Activated CD4-positive, alpha-beta T cell treated with anti-CD3 and anti-CD28 coated beads, Interleukin-2, amount 10 ng/mL, durations not matched to agents 24 days and 14 days (primary cell): ENCODE data around the gene SPTSSA. TPM values are rescaled to one million over a fixed set of nuclear protein-coding genes. Genes with fewer than 3 reads are reported as not detected.
"Not testable (repeated sequence)": the region's sequence is repeated elsewhere in the genome, so short reads cannot be mapped to it uniquely, and the experiment has no call there.

Experiments
- DNase-seq: peaks from one replicate; pipeline ENCODE4 v3.0.0; 2022
- H3K27ac Mint-ChIP-seq: one replicate; pipeline ENCODE4 v1.8.0; 2022; ENCODE audit warnings: mild to moderate bottlenecking, mixed read lengths
- H3K27me3 Mint-ChIP-seq: one replicate; pipeline ENCODE4 v1.8.0; 2022; ENCODE audit warnings: mixed read lengths
- H3K36me3 Mint-ChIP-seq: one replicate; pipeline ENCODE4 v1.8.0; 2022; ENCODE audit warnings: low read depth, mild to moderate bottlenecking, mixed read lengths
- H3K4me1 Mint-ChIP-seq: one replicate; pipeline ENCODE4 v1.8.0; 2021; ENCODE audit warnings: mixed read lengths
- H3K4me3 Mint-ChIP-seq: one replicate; pipeline ENCODE4 v1.8.0; 2022; ENCODE audit warnings: mild to moderate bottlenecking, moderate library complexity, mixed read lengths
- H3K9me3 Mint-ChIP-seq: one replicate; pipeline ENCODE4 v1.8.0; 2021; ENCODE audit warnings: mixed read lengths
- intact Hi-C: fragments of 100-400 bp; cut with micrococcal nuclease; formaldehyde crosslinking; loops from one replicate; pipeline ENCODE4 v1.15.1; 2023
- total RNA-seq: library from RNA; stranded (reverse); gene quantifications from 2 replicates; pipeline ENCODE4 v1.2.3, GENCODE V29; 2022

Gene SPTSSA
- total RNA-seq, 1 donor from 2014 or later = 21.2 TPM

DNA sequence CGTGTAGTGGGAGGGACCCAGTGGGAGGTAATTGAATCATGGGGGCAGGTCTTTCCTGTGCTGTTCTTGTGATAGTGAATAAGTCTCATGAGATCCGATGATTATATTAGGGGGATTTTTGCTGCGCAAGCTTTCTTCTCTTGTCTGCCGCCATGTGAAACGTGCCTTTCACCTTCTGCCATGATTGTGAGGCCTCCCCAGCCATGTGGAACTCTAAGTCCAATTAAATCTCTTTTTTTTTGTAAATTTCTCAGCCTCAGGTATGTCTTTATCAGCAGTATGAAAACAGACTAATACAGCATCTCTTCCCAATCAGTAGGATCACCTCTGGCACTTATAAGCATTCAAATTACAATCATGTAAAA, 34.0 kb downstream of the SPTSSA start:
- H3K27me3 Mint-ChIP-seq, DNase-seq, intact Hi-C loops, H3K4me1 Mint-ChIP-seq, H3K27ac Mint-ChIP-seq, H3K4me3 Mint-ChIP-seq, H3K9me3 Mint-ChIP-seq, H3K36me3 Mint-ChIP-seq: not testable (repeated sequence)

DNA sequence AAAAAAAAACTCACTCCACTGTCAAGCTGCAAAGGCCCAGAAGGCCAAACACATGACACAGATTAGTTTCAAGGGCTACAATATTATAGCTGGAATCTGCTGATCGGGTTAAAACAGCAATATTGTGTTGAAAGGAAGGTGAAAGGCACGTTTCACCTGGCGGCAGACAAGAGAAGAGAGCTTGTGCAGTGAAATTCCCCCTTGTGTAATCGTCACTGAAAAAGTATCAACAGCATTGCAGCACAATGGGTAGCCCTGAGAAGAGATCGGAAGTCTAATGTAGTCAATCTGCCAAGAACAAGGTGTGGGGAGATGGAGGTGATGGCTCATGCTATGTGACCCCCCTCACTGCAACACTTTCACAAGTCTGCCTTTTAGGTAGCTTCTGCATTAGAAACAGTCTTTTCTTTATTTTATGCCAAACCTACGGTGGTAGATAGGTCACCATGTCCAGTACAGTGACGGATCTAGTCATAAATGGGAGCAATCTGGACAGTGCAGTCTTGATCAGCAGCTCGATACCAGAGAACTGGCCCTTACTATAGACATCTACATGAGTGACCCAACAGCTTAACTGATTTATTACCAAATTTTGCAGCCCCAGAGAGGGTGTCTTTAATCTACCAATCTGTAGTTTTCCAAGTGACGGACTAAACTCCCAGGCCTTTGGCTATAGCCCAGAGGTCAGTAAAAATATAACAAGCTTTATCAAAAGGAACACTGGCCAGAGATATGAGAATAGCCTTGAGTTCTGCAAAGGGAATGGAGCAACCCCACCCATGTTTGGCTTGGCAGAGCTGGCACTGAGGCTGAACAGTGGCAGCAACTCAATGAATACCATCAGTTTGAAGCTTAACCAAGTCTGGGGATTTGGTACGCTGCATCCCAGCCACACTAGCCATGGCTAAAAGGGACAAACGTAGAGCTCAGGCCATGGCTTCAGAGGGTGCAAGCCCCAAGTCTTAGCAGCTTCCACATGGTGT, 35.4 kb downstream of the SPTSSA start:
- no peak for DNase-seq
- intact Hi-C loops = no loop called here
- H3K9me3 Mint-ChIP-seq = no peaks in the 10 kb centered on the region
- peaks cover under 1% of the 10 kb centered on the region for H3K36me3 Mint-ChIP-seq
- H3K4me1 Mint-ChIP-seq = no peaks in the 10 kb centered on the region
- no peak overlapping the region for H3K4me3 Mint-ChIP-seq
- H3K27ac Mint-ChIP-seq = no peak overlapping the region
- no peaks in the 10 kb centered on the region for H3K27me3 Mint-ChIP-seq

DNA sequence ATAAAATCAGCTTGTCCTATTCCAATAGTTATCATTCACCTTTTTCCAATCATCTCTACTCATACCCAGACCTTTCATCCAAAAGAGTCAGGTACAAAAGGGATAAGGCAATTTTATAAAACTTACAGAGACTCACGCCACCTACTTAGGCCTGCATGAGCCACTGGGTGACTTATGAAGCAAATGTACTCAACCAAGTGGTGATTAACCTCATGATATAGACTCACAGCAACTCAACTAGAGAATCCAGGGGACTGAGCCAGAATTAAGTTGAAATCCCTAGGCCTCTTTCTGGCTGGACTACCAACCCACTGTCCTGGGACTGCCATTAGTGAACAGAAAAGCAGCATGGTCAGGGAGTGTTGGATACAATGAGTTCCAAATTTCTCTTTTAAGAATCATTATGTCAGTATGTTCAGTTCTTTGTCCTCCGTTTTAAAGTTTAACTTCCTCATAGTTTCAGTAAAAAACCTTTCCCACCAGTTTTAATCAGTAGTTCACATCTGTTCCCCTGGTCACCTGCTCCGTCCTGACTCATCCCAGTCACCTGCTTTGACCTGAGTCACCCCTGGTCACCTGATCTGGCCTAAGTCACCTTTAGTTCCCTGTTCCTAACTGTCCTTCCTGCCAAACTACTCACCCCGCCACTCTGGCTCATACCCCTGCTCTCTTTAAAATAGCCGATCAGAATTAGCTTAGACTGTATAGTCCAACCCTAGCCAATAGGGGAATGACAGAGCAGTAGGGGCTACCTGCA, 36.8 kb downstream of the SPTSSA start:
- Mint-ChIP-seq H3K4me1 (no peaks in the 10 kb centered on the region), H3K27ac (no peak overlapping the region), H3K27me3 (no peaks in the 10 kb centered on the region), H3K36me3 (no peaks in the 10 kb centered on the region), H3K4me3 (no peak overlapping the region), H3K9me3 (no peaks in the 10 kb centered on the region)
- no peak for DNase-seq
- intact Hi-C loops = no loop called here

DNA sequence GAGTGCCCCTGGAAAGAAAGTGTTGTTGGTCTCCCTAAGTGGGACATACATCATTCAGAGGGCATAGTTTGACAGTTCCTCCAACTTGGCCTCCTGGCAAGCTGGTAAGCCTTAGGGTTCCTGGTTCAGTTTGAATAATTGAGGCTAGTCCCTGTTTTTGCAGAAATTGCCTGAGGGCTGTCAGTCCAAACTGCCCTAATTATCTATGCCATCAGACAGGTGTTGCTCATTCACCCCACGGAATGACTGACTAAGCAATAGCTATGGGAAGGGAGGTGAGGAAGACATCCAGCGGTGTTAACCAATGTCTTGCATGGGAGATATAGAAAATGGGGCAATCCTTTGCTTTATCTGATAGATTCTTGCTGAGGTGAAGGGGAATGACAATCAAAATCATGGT, 37.6 kb downstream of the SPTSSA start:
- H3K4me1 Mint-ChIP-seq = no peaks in the 10 kb centered on the region
- intact Hi-C loops = no loop called here
- H3K27me3 Mint-ChIP-seq = no peaks in the 10 kb centered on the region
- H3K9me3 Mint-ChIP-seq = no peaks in the 10 kb centered on the region
- H3K4me3 Mint-ChIP-seq = no peak overlapping the region
- no peak for DNase-seq
- no peak overlapping the region for H3K27ac Mint-ChIP-seq
- H3K36me3 Mint-ChIP-seq = no peaks in the 10 kb centered on the region

DNA sequence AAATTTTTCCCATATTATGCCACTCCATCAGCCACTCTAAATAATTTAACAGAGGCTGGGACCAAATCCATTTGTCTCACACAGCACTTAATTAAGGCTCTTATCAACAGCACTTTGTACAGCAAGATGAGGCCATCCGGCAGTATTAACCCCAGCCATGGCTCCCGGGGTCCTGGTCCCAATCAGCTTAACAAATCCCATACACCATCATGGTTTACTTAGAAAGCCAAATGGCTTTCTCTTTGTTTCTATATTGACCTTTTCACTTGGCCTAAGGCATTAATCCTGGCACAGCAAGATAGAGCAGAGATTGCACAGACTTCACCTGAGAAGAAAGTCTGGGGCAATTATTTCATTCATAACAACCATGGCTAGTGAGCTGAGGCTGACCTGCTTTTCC, 38.6 kb downstream of the SPTSSA start:
- Mint-ChIP-seq H3K36me3 (no peaks in the 10 kb centered on the region), H3K4me3 (no peak overlapping the region), H3K27me3 (no peaks in the 10 kb centered on the region), H3K27ac (no peak overlapping the region), H3K4me1 (no peaks in the 10 kb centered on the region), H3K9me3 (no peaks in the 10 kb centered on the region)
- intact Hi-C loops = no loop called here
- no peak for DNase-seq

DNA sequence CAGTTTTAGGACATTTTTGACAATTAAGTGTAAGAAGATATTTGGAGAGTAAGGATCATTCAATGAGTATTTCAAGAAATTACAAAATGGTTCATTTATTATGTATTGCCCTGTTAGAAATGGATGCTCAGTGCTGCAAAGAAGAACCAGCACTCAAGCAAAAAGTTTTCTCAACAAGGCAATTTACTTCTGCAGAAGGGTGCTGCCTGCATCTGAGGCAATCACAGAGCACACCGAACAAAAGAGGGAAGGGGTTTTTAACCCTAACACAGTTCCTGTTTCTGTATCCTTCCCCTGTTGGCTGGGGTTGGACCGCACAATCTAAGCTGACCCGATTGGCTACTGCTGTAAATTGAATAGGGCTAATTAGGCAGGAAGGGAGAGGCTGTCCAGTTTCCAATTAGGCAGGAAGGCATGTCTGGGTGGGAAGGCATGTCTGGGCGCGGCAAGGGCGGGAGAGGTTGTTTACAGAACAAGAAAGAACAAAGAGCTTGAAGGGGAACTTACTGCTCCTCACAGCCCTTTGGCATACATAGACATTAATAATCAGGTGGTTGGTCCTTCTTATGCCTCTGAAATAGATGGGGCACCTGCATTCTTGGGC, 41.4 kb downstream of the SPTSSA start:
- H3K4me3 Mint-ChIP-seq = no peak overlapping the region
- H3K9me3 Mint-ChIP-seq = no peaks in the 10 kb centered on the region
- H3K27ac Mint-ChIP-seq = no peak overlapping the region
- H3K36me3 Mint-ChIP-seq = no peaks in the 10 kb centered on the region
- DNase-seq = no peak
- H3K27me3 Mint-ChIP-seq = peaks cover 4% of the 10 kb centered on the region
- intact Hi-C loops = no loop called here
- H3K4me1 Mint-ChIP-seq = no peaks in the 10 kb centered on the region

DNA sequence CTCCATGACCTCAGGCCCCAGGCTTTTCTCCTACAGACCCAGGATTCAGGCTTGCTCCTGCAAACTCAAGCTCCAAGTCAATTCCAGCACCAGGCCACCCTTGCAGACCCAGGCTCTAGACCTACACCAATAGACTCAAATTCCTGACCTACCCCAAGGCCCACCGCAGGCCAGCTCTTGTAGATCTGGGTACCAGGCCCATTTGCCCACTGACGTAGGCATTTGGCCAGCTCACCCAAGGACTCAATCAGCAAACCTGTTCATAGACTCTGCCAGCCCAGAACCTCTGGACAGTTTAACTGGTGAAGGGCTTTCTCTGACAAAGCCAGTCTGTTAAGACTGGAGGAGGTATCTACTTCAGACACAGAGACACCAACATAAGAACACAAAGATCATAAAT, 52.3 kb downstream of the SPTSSA start:
- H3K36me3 Mint-ChIP-seq = no peaks in the 10 kb centered on the region
- H3K4me3 Mint-ChIP-seq = no peak overlapping the region
- peaks cover 8% of the 10 kb centered on the region for H3K9me3 Mint-ChIP-seq
- intact Hi-C loops = no loop called here
- no peaks in the 10 kb centered on the region for H3K4me1 Mint-ChIP-seq
- H3K27me3 Mint-ChIP-seq = peaks cover 3% of the 10 kb centered on the region
- no peak for DNase-seq
- H3K27ac Mint-ChIP-seq = no peak overlapping the region

DNA sequence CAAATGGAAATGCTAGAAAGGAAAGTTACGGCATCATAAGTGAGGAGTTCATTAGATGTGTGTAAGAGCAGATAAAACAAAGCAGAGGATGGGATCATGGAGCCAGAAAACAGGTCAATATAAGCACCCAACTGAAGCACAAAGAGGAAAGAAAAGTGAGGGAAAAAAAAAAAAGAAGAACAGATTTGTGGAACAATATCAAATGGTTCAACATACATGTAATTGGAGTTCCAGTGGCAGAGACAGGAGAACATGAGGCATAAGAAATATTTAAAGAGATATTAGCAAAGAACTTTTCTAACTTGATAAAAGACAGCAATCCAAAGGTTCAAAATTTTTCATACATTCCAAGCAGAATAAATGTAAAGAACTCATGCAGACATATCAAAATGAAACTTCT, 54.1 kb downstream of the SPTSSA start:
- intact Hi-C loops = no loop called here
- H3K27me3 Mint-ChIP-seq = peaks cover 5% of the 10 kb centered on the region
- H3K9me3 Mint-ChIP-seq = peaks cover 8% of the 10 kb centered on the region
- no peaks in the 10 kb centered on the region for H3K4me1 Mint-ChIP-seq
- no peak overlapping the region for H3K4me3 Mint-ChIP-seq
- no peak overlapping the region for H3K27ac Mint-ChIP-seq
- no peaks in the 10 kb centered on the region for H3K36me3 Mint-ChIP-seq
- DNase-seq = no peak

DNA sequence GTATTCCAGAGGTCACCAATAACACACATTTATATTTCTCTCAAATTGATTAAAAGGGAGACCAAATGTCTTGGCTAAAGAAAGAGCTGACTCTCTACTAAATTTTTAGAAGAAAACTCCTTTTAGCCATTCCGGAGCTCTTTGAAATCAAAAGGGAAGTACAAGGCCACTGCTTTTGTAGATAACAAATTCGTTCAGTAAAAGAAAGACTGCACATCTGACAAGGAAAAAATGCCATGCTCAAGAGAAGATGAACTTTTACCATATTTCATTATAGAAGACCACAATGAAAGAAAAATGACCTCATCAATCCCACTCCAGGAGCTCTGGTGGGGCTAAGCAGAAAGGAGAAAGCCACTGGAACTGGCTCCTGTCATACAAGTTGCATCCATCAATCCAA, 57.6 kb downstream of the SPTSSA start:
- intact Hi-C loops = no loop called here
- no peak overlapping the region for H3K27ac Mint-ChIP-seq
- no peak overlapping the region for H3K4me3 Mint-ChIP-seq
- no peaks in the 10 kb centered on the region for H3K36me3 Mint-ChIP-seq
- no peaks in the 10 kb centered on the region for H3K4me1 Mint-ChIP-seq
- H3K9me3 Mint-ChIP-seq = peaks cover 3% of the 10 kb centered on the region
- DNase-seq = no peak
- peaks cover 5% of the 10 kb centered on the region for H3K27me3 Mint-ChIP-seq

DNA sequence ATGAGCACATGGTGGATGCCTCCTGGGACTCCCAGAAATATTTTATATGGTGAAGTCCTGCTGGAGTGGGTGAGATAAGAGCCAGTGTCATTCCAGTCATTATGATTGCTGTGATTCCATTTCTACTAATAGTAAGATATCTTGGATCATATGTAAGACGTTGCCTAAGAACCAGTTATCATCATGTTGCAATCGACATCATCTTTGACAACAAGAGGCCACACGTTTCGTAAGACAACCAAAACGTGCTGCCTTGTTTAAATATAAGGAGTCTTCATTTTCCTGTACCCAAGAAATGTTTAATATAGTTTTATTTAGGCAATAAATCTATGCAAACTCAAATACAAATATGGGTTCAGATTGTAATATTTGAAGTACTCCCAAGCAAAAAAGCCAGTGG, 58.4 kb downstream of the SPTSSA start:
- no peak for DNase-seq
- Mint-ChIP-seq H3K4me1 (no peaks in the 10 kb centered on the region), H3K36me3 (no peaks in the 10 kb centered on the region), H3K27ac (no peak overlapping the region), H3K4me3 (no peak overlapping the region), H3K9me3 (peaks cover 3% of the 10 kb centered on the region), H3K27me3 (peaks cover 5% of the 10 kb centered on the region)
- intact Hi-C loops = no loop called here

DNA sequence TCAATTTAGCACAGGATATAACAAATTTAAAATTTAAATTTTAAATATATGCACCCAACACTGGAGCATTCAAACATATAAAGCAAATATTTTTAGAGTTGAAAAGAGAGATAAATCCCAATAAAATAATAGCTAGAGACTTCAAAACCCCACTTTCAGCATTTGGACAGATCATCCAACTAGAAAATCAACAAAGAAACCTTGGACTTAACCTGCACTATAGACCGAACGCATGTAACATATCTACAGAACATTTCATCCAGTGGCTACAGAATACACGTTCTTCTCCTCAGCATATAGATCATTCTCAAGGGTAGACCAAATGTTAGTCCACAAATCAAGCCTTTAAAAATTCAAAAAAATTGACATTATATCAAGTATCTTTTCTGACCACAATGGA, 64.0 kb downstream of the SPTSSA start:
- intact Hi-C loops = no loop called here
- no peaks in the 10 kb centered on the region for H3K4me1 Mint-ChIP-seq
- H3K9me3 Mint-ChIP-seq = no peaks in the 10 kb centered on the region
- no peak overlapping the region for H3K4me3 Mint-ChIP-seq
- no peak overlapping the region for H3K27ac Mint-ChIP-seq
- no peak for DNase-seq
- H3K36me3 Mint-ChIP-seq = no peaks in the 10 kb centered on the region
- H3K27me3 Mint-ChIP-seq = no peaks in the 10 kb centered on the region

DNA sequence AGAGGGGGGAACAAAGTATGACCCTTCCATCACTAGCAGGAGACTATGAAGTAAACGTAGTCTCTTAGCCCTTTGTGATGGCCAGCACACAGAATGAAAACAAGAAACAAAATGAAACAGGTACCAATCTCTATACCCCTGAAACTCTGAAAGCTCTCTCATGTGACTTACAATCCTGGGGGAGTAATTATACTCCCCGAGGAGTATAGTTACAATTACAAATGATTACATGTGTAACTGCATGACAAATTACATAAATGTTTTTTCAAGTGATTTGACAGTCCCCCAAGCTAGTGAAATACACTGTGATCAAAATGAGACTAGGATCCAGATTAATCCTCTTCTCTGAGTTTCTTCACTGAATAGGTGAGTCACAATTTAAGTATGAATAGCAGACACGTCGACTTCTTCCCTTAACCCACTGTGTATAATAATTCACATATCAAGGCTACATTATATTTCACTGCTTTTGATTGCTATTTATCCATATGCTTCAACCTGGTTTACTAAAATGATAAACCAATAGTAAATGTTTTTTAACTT, 74.0 kb downstream of the SPTSSA start:
- Mint-ChIP-seq H3K36me3 (no peaks in the 10 kb centered on the region), H3K4me3 (no peak overlapping the region), H3K4me1 (no peaks in the 10 kb centered on the region)

DNA sequence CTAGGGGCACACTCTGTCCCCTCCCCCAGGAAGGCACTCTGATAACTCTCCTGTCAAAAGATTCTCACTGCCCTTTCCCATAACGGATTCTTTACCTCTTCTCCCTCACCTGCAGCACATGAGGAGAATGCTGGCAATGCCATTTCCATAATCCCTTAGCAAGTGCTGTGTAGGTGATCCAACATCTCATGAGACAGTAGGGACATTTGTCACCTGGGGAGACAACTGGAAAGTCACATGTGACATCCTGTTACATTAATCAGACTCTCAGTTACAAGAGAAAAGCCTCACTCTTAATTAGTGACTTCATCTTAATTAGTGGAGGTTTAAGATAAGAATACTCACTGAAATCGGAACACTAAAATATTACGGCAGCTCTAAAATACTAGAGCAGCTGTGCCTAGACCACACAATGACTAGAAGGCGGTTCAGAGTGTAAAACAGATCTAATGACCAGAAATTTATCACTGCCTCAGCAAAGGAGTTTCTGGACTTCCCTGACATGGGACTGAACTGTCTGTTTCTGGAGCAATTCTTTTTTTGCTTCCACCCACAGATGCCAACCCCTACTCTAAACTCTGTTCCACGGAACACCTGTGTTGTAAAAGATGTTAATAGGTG, 75.1 kb downstream of the SPTSSA start:
- H3K36me3 Mint-ChIP-seq = no peaks in the 10 kb centered on the region
- intact Hi-C loops = no loop called here
- H3K4me1 Mint-ChIP-seq = no peaks in the 10 kb centered on the region
- H3K9me3 Mint-ChIP-seq = peaks cover 3% of the 10 kb centered on the region
- no peak overlapping the region for H3K4me3 Mint-ChIP-seq
- H3K27me3 Mint-ChIP-seq = no peaks in the 10 kb centered on the region
- DNase-seq = no peak
- no peak overlapping the region for H3K27ac Mint-ChIP-seq

More for the DNA sequence above, 74.0 kb downstream of the SPTSSA start:
- no peak for DNase-seq
- Mint-ChIP-seq H3K27me3 (no peaks in the 10 kb centered on the region), H3K27ac (no peak overlapping the region), H3K9me3 (peaks cover 3% of the 10 kb centered on the region)
- intact Hi-C loops = no loop called here
